GM19467 (cell line): ENCODE results near the gene TTC27.
"Not testable (repeated sequence)": the region's sequence is repeated elsewhere in the genome, so short reads cannot be mapped to it uniquely, and the experiment has no call there.

ENCODE experiments used
- ATAC-seq: cut with Tn5 transposase; IDR thresholded peaks from one replicate; pipeline ENCODE4 v1.9.1; 2021; ENCODE audit warnings: mild to moderate bottlenecking, moderate library complexity; ENCODE audit not compliant: unreplicated experiment

The TTC27 gene

DNA sequence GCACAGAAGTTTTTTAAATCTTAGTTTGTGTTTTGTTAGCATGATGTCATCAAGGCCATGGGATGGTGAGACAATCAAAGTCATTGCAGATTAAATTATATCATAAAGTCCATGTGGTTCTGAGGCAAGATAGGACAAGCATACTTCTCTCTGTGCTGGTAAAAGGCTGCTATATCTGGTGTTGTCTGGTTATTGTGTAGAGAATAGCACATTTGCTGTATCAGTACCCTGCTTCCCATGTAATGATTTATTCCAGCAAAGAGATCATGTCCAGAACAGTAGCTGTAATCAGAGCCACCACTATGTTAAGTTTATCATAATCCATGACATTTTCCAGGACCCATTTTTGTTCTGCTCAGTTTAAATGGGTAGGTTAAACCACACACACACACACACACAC, 123.0 kb downstream of the TTC27 start:
- ATAC-seq = no peak

DNA sequence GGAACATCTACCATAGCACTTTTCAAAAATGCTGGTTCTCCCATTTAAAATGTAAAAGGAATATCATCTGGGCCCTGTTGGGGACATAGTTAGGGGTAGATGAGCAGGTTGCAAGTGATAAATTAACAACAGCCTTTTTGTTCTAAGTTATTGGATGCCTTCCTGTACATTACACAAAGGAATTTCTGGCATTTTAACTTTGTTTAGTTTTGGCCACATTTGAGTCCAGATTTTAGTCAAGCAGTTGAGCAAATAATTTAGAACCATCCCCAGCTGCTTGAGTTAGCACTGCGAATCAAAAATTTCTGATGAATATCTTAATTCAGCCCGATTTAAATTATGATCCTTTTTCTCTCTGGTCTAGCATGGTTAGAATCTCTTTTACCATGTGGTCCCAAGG, 124.4 kb downstream of the TTC27 start:
- no peak for ATAC-seq

DNA sequence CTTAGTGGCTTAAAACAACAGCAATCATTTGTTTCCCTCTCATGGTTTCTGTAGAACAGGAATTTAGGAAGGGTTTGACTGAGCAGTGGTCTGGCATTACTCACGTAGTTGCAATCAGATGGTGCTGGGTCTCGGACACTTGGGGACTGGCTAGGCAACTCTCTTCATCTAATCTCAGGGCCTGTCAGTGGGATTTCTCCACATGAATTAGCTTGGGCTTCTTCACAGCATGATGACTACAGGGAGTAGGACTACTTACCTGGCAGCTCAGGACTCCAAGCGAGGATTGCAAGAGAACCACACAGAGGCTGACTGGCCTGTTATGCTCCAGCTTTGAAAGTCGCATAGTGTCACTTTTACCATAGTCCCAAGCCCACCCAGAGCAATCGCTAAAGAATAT, 125.1 kb downstream of the TTC27 start:
- no peak for ATAC-seq

DNA sequence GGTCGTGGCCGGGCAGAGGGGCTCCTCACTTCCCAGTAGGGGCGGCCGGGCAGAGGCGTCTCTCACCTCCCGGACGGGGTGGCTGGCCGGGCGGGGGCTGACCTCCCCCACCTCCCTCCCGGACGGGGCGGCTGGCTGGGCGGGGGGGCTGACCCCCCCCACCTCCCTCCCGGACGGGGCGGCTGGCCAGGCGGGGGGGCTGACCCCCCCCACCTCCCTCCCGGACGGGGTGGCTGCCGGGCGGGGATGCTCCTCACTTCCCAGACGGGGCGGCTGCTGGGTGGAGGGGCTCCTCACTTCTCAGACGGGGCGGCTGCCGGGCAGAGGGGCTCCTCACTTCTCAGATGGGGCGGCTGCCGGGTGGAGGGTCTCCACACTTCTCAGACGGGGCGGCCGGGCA, 126.8 kb downstream of the TTC27 start:
- ATAC-seq = not testable (repeated sequence)

DNA sequence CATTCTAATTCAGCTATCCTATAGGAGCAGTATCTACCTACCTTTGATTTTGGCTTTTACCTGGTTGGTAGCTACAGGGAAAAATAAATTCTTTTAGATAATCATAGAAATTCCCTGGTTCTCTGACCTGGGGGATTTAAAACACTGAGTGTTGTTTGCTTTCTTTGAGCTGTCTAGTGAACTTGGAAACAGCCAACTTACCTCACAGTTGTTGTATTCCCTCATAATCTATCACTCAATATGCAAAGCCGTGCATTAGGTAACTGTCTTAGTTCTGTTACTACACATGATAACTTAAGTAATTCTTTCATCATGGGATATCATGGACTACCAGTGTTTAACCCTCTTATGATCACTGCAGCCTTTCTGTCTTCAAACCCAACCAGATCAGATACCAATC, 127.8 kb downstream of the TTC27 start:
- no peak for ATAC-seq

DNA sequence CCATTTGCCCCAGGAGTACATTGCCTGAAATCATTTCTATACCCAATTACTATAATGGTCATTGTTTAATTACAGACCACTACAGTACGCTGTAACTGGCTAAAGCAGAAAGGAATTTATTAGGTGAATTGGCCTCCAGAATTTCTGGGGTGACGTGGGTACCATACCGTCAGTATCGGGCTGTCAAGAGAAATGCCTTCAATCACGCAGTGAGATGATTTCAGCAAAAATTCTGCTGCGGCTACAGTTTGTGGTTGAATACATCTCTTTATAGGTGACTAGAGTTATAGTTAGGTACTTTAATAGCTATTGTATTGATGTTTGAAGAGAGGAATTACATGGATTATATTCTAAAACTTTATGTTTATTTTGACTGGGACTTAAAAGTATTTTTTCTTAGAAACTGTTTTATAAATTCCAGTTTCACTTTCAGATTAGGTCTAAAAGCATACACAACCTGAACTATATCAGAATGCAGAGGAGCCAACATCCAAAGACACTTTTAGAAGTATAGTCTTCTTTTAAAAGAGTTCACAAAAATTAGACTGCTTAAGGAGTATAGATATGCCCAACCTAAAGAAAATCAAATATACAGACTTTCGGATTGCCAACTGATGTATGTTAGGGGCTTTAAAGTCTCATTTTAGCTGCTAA, 128.4 kb downstream of the TTC27 start:
- no peak for ATAC-seq

DNA sequence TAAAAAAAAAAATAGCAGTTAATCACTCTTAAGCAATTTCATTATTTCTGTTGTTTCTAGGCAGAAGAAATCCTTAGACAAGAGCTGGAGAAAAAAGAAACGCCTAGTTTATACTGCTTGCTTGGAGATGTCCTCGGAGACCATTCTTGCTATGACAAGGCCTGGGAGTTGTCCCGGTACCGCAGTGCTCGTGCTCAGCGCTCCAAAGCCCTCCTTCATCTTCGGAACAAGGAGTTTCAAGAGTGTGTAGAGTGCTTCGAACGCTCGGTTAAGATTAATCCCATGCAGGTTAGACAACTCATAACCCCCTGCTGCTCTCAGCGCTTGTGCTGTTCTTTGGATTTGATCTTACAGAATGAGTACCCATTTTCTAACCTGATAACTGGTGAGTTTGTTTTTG, 130.4 kb downstream of the TTC27 start:
- no peak for ATAC-seq

DNA sequence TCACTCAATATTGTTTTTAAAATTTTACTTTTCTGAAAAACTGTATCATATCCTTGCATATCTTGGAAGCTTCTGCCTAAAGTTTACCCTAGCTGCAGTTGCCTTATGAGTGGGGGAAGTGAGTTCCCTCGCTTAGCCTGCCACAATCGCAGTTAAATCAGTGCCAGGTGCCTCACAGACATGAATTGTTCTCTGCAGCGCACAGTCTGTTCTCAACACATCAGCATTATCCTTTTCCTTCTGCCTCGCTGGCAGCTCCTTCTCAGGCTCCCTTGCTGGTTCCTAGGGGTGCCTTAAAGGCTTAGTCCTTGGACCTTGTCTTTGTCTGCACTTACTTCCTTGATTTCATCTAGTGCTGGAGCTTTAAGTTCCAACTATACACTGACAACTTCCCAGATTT, 132.8 kb downstream of the TTC27 start:
- ATAC-seq = no peak

DNA sequence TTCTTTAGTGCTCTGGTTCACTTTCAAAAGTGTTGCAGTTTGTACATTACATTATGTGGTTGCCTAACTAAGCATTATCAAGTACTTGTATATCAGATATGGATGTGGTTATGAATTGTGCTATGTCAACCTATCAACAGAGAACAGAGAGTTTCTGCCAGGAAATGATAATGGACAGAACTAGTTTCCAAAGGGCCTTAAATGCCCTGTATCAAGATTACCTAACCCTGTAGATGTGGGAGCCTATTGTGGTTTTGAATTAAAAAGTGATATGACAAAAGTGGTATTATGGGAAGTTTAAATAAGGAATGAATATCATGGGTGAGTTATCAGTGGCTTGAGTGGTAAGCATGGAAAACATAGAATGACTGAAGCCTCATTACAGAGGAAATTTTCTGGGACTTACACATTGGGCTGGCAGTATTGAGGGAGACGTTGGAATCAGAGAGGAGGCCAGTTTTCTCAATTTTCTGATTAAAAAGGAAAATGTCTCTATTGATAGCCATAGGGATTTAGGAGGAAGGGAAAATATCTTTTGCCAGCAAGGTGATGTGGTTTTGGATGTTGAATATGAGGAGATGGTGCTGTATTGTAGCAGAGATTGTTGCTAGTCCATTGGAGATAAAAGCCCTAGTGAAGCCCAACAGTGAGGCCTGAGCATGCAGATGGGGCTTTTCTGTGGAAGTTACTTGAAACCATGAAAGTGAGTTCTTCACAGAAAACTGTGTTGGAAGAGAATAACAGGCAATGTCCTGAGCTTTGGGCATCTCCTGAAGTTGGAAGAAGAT, 140.7 kb downstream of the TTC27 start:
- no peak for ATAC-seq

DNA sequence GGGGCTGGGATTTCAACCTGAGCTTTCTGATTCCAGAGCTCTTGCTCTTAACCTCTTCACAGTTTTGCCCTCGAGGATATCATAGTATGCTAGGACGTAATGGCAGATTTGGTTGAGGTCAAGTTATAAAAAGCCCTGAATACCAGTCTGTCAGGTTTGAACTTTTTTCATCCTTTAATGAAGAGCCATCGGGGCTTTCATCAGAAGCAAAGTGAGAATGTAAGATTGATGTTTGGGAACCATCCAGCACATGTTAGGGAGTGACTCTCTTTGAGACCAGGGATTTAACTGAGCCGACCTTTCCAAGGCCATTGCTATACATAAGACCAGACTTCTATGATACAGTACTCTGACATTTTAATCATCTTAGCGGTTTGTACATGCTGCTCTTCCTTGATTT, 142.5 kb downstream of the TTC27 start:
- no peak for ATAC-seq

DNA sequence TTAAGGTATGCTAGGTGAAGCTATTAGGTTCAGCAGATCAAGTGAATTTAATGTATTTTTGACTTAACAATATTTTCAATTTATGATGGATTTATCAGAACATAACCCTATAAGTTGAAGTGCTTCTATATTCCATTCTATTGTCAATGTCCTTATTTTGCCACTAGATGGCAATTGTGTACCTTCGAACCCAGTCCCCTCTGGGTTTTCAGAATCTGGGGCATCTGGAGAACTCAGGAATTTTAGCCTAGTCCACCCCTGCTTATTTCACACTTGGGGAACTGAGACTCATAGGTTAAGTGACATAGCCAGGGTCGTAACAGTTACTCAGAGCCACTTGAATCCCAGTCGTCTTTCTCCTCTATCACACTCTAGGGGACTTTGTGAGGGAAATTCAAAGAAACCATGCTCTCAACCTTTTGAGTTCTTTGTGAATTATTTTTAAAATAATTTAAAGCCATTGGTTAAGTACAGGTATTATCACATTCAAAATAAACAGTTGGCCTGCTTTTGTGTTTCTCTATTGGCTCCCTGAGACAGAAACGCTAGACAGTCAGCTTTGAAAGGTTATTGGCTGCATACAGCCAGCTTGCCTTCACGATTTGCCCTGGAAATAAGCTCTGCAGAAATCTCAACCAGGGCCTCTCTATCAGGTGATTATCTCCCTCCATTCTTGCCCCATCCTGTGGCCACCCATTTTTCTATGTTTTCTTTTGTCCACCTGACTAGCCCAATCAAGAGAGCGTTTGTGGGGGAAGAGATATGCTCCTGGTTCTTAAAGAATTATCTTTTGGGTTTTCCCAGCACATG, 145.0 kb downstream of the TTC27 start:
- ATAC-seq = no peak

DNA sequence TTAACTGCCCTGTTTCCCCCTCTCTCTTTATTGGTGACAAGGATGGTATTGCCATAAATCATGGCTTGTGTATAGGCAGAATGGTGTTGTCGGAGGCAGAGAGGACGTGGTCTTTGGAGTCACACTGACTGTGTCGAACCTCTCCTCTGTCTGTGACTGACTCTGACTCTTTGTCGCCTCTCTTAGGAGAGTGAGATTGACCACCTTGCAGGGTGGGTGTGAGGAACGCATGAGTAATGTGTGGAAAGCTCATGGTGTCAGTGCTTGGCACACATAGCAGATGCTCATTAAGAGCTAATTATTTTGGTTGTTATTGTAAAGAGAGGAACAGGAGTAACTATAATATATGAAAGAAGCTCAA, 145.6 kb downstream of the TTC27 start:
- ATAC-seq = no peak

DNA sequence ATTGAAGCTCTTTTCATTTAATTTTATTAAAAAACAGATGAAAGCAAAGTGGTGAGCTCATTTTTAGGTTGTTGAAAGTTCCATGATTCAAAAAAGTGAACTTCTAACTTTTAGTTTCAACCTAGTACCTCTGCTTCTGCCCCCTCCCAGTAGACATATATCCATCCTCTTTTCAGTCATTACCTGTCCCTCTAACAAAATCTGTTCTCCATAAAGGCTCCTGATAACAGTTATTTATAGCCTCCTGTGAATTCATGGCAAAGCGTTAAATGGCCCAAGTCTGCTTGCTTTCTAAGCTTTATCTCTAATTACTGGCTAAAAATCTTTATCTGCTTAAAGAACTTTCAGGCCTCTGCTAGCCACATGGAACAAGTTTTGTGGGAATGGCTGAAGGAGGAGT, 148.1 kb downstream of the TTC27 start:
- no peak for ATAC-seq

DNA sequence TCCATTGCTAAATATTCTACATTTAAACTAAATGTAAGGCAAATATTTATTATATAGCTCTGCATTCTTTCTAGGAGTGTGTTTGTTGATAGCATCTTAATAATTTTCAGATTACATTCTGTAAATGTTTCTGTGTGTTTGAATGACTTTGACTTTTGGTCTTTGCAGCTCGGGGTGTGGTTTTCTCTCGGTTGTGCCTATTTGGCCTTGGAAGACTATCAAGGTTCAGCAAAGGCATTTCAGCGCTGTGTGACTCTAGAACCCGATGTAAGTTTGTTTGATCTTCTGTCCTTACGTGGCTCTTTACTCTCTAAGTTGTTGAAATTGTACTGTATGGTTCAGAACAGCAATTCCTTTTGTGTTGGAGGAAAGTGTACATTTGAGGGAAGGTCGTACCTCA, 149.9 kb downstream of the TTC27 start:
- no peak for ATAC-seq

DNA sequence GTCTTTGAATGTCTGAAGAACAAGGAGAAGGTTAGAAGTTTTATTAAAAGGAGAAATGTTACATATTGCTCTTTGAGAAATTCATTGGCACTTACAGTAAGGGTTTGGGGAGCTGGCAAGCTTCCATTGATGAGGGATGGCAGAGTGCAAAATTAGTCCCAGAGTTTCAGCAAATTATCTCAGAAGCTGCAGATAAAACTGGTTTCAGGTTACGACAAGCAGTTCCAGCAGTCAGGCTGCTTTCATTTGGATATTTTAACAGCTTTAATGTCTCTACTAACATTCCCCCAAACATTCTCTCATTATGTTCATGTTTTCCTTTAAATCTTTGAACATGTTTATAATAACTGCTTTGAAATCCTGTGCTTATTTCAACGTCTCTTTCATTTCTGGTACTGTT, 153.1 kb downstream of the TTC27 start:
- no peak for ATAC-seq

DNA sequence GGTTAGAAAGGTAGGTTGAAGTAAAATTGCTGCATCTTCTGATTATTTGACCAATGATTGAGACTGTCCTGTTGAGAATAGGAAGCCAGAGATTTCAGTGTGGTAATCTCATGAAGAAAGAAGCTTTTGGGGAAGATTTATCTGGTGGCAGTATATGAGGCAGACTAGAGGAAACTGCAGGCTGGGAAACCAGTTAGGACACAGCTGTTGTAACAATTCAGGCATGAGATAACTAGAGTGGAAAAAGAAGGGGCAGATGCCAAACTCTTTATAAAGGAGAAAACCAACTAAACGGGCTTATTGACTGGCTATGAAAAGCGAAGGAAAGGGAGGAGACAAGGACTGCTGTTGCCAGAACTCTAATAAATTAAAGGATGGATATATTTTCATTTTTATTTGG, 155.6 kb downstream of the TTC27 start:
- no peak for ATAC-seq

DNA sequence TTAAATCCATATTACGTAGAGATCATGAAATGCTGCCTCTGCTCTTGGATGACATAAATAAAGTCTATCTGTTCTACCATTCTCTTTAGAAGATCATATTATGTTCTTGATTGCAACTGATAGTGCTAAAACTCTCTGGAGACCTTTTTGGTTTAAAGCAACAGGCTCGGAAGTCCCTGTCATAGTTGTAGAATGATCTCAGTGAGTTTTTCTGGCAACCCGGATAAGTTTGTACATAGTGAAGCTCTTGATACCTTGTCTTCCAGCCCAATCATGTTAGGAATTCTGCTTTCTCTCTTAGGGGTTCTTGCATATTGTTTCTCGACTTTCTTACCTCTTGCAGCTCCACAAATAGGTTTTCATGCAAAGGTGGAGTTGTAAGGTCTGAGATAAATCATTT, 156.1 kb downstream of the TTC27 start:
- ATAC-seq = no peak

DNA sequence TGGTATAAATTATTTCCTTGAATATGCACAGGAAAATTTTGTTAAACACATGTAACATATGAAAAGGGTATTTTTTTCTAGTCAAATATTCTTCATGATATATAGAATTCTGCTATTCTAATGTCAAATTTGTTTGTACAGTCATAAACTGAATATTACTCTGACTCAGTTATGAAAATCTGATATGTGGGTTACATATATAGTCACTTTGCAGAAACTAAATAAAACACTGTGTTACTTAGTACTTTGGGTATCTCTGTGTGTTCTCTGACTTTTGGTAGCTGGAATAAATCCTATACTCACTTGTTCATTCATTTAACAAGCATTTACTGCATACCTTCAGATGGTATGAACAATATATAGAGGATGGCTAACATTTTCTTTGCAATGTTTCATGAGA, 159.4 kb downstream of the TTC27 start:
- no peak for ATAC-seq

DNA sequence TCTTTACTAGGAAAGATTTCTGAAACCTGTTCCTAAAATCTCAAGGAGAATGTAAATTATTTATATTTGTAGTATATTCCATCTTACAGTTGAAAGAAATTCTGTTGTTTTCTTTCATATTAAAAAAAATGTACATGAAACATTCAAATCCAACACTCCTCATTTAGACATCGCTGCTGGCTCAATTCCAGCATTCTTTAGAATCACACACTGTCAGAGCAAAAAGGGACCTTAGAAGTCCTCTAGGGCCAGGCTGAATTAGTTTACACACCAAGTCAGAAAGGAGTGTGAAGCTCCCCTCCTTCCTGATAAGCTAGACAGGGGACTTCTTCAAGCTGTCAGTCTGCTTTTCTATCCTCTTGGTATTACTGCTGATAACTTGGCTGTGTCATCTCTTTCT, 160.3 kb downstream of the TTC27 start:
- ATAC-seq = no peak

DNA sequence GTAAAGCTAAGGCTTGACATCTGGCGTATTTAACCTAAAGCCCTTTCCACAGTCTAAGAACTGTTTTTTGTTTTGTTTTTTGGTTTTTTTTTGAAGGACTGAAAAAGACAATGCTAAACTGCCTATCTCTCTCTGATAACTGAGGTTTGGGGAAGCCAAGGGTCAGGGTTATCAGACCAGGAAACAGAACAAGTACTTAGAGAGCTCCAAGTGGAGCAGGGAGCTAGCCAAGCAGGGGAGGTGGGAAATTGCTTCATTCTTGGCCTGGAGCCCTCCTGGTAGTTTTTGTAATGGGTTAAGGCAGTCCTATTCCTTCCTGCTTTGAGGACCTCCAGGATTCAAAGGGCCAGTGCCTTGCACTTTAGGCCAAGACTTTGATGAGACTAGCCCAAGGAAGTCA, 164.6 kb downstream of the TTC27 start:
- ATAC-seq = no peak

DNA sequence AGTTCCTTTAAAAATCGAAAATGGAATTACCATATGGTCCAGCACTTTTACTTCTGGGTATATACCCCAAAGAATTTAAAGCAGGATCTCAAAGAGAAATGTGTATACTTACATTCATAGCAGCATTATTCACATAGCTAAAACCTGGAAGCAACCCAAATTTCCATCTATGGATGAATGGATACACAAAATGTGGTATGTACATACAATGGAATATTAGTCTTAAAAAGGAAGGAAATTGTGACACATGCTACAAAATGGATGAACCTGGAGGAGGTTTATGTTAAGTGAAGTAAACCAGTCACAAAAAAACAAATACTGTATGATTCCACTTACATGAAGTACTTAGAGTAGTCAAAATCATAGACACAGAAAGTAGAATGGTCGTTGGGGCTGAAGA, 171.0 kb downstream of the TTC27 start:
- ATAC-seq = no peak

DNA sequence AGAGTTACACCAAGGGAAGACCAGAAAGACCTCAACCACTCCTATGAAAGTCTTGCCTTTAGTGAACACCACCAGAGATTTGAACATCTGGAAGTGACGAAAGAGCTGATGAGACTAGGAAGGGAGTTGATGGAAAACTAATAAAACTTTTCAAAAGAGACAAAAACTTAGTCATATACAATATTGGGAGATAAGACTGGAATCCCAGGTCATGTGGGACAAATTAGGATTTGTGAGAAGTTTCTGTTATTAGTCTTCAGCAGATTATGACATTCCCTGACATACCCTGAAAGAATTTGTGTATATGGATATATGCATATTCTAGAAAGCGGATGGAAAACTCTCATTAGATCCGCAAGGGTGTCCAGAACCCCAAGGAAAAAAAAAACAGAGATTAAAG, 173.9 kb downstream of the TTC27 start:
- no peak for ATAC-seq
